PC-3 (cell line): Measurements from ENCODE around the gene HECTD1. TPM values are rescaled to one million over a fixed set of nuclear protein-coding genes. Genes with fewer than 3 reads are reported as not detected.

Experiments
- ATAC-seq: fragments of 200-7000 bp; cut with Tn5 transposase; 2 replicates; pipeline ENCODE4 v1.9.1; 2020; ENCODE audit warnings: mild to moderate bottlenecking, moderate library complexity
- BruUV-seq: library from RNA; stranded (reverse); fragments of 400-500 nt; replicated peaks from 2 replicates; lab custom pipeline; 2021; lab: Mats Ljungman, UMichigan
- CTCF ChIA-PET: fragments of 300-600 bp; sonication (Branson Sonifier 250); formaldehyde crosslinking; loops from one replicate; lab custom pipeline; 2022; ENCODE audit warnings: antibody characterized with exemption; lab: Charles Lee
- POLR2A ChIA-PET: fragments of 300-600 bp; sonication (Branson Sonifier 250); formaldehyde crosslinking; loops from one replicate; lab custom pipeline; 2022; ENCODE audit warnings: antibody characterized with exemption; ENCODE audit not compliant: unreplicated experiment; lab: Charles Lee
- DNase-seq: peaks from one replicate; pipeline ENCODE4 v3.0.0-alpha.2; 2015
- H2AFZ ChIP-seq: fragments of 300-600 bp; sonication (generic); 2 replicates; pipeline ENCODE4 v1.6.0; 2016; ENCODE audit warnings: antibody characterized with exemption, low read length
- H3F3A ChIP-seq: fragments of 300-600 bp; sonication (generic); one replicate; pipeline ENCODE4 v1.6.0; 2017; ENCODE audit warnings: antibody characterized with exemption, low read length, control low read depth, mild to moderate bottlenecking; ENCODE audit not compliant: unreplicated experiment
- H3K27ac ChIP-seq: fragments of 300-600 bp; sonication (generic); 2 replicates; pipeline ENCODE4 v1.5.1; 2016; ENCODE audit warnings: mild to moderate bottlenecking, low read length
- H3K27me3 ChIP-seq: fragments of 300-600 bp; sonication (generic); 2 replicates; pipeline ENCODE4 v1.6.1; 2016; ENCODE audit warnings: low read length, mixed read lengths
- H3K36me3 ChIP-seq: fragments of 300-600 bp; sonication (generic); 2 replicates; pipeline ENCODE4 v1.6.1; 2016; ENCODE audit warnings: low read depth, mixed run types, low read length, mixed read lengths
- H3K4me1 ChIP-seq: fragments of 300-600 bp; sonication (generic); 2 replicates; pipeline ENCODE4 v1.5.1; 2016; ENCODE audit warnings: low read length; ENCODE audit not compliant: insufficient read depth
- H3K4me2 ChIP-seq: fragments of 300-600 bp; sonication (generic); 2 replicates; pipeline ENCODE4 v1.6.0; 2016; ENCODE audit warnings: low read length
- H3K4me3 ChIP-seq: fragments of 300-600 bp; sonication (generic); 2 replicates; pipeline ENCODE4 v1.5.1; 2016; ENCODE audit warnings: mild to moderate bottlenecking, low read length, mixed read lengths
- H3K79me2 ChIP-seq: fragments of 300-600 bp; sonication (generic); 2 replicates; pipeline ENCODE4 v1.6.1; 2017; ENCODE audit warnings: low read length, mixed read lengths
- H3K9ac ChIP-seq: fragments of 300-600 bp; sonication (generic); 2 replicates; pipeline ENCODE4 v1.6.0; 2016; ENCODE audit warnings: mild to moderate bottlenecking, low read length
- H3K9me2 ChIP-seq: fragments of 300-600 bp; sonication (generic); replicated peaks from 2 replicates; pipeline ENCODE4 v1.6.1; 2016; ENCODE audit warnings: mixed run types, low read length, mixed read lengths
- H3K9me3 ChIP-seq: fragments of 300-600 bp; sonication (generic); 2 replicates; pipeline ENCODE4 v1.6.1; 2016; ENCODE audit warnings: low read length, mixed read lengths
- H4K20me1 ChIP-seq: fragments of 300-600 bp; sonication (generic); 2 replicates; pipeline ENCODE4 v1.6.1; 2016; ENCODE audit warnings: low read length, mixed read lengths
- CTCF ChIP-seq: fragments of 300-600 bp; sonication (generic); conservative IDR thresholded peaks from 2 replicates; pipeline ENCODE4 v1.5.1; 2017; ENCODE audit warnings: antibody characterized with exemption, low read depth, mild to moderate bottlenecking, low read length
- EZH2 ChIP-seq: fragments of 300-600 bp; sonication (generic); IDR thresholded peaks from one replicate; pipeline ENCODE4 v1.6.1; 2017; ENCODE audit warnings: antibody characterized with exemption, mild to moderate bottlenecking, low read length; ENCODE audit not compliant: unreplicated experiment
- EZH2phosphoT487 ChIP-seq: fragments of 300-600 bp; sonication (generic); IDR thresholded peaks from 2 replicates; pipeline ENCODE4 v1.6.1; 2018; ENCODE audit warnings: mild to moderate bottlenecking, antibody characterized with exemption, low read length, borderline replicate concordance
- intact Hi-C: fragments of 100-400 bp; cut with micrococcal nuclease; formaldehyde crosslinking; loops from 2 replicates; pipeline ENCODE4 v1.9.0; 2023
- total RNA-seq: library from RNA; depleted of rRNA; stranded (reverse); fragments of >200 nt; gene quantifications from 2 replicates; pipeline ENCODE4 v1.2.3, GENCODE V29; 2014

Gene HECTD1
- total RNA-seq, 1 experiment from 2014 or later, result 152 TPM

- Histone ChIP-seq H3K27me3 (no peaks in the 10 kb centered on the region), H3K9ac (no peak overlapping the region), H3K79me2 (no peaks in the 10 kb centered on the region), H2AFZ (no peak overlapping the region), H3K4me1 (no peaks in the 10 kb centered on the region), H3K9me2 (no peaks in the 10 kb centered on the region), H3K4me3 (no peak overlapping the region), H4K20me1 (no peaks in the 10 kb centered on the region), H3K27ac (no peak overlapping the region), H3K36me3 (peaks cover 56% of the 10 kb centered on the region), H3F3A (no peaks in the 10 kb centered on the region), H3K4me2 (no peak overlapping the region), H3K9me3 (no peaks in the 10 kb centered on the region)
- ChIA-PET CTCF (no interaction called here), POLR2A (interaction anchor here (0.7 kb wide), 1 partner anchor 201 kb away, joined by 7 read pairs; no protein-coding TSS in a partner anchor)
- no peak for DNase-seq
- no TSS peak for BruUV-seq
- TF ChIP-seq EZH2 (no peak), CTCF (no peak), EZH2phosphoT487 (no peak)
- no peak for ATAC-seq
- intact Hi-C loops, result no loop called here
These were observed 84.7 kb downstream of the HECTD1 start for GRCh38 chr14:31122921-31123320.

- intact Hi-C loops, result no loop called here
- Histone ChIP-seq H3K9me2 (no peaks in the 10 kb centered on the region), H3K27me3 (no peaks in the 10 kb centered on the region), H3K4me2 (no peak overlapping the region), H3K4me3 (no peak overlapping the region), H3K79me2 (no peaks in the 10 kb centered on the region), H3K9ac (no peak overlapping the region), H3K9me3 (no peaks in the 10 kb centered on the region), H3K4me1 (no peaks in the 10 kb centered on the region), H2AFZ (no peak overlapping the region), H3K36me3 (peaks cover 56% of the 10 kb centered on the region), H3K27ac (no peak overlapping the region), H4K20me1 (no peaks in the 10 kb centered on the region), H3F3A (no peaks in the 10 kb centered on the region)
- TF ChIP-seq EZH2phosphoT487, result no peak
- no peak for TF ChIP-seq CTCF
- no peak for TF ChIP-seq EZH2
- ChIA-PET CTCF (no interaction called here), POLR2A (interaction anchor here (0.6 kb wide), 1 partner anchor 1438 kb away, joined by 5 read pairs; no protein-coding TSS in a partner anchor)
- BruUV-seq, result no TSS peak
- DNase-seq, result no peak
- no peak for ATAC-seq
These were observed 85.4 kb downstream of the HECTD1 start for GRCh38 chr14:31122098-31122611.

- Histone ChIP-seq H3K9me3 (no peaks in the 10 kb centered on the region), H2AFZ (no peak overlapping the region), H3K27me3 (no peaks in the 10 kb centered on the region), H3K79me2 (no peaks in the 10 kb centered on the region), H3K4me3 (no peak overlapping the region), H3K27ac (no peak overlapping the region), H3K36me3 (peaks cover 64% of the 10 kb centered on the region), H4K20me1 (no peaks in the 10 kb centered on the region), H3F3A (no peaks in the 10 kb centered on the region), H3K9ac (no peak overlapping the region), H3K9me2 (no peaks in the 10 kb centered on the region), H3K4me2 (no peak overlapping the region), H3K4me1 (no peaks in the 10 kb centered on the region)
- DNase-seq (no peak), ATAC-seq (no peak)
- intact Hi-C loops, result no loop called here
- POLR2A ChIA-PET, result no interaction called here
- BruUV-seq, result no TSS peak
- CTCF ChIA-PET, result interaction anchor here (0.7 kb wide), 1 partner anchor 131 kb away, joined by 8 read pairs; no protein-coding TSS in a partner anchor
- TF ChIP-seq EZH2 (no peak), EZH2phosphoT487 (no peak), CTCF (no peak)
These were observed 88.7 kb downstream of the HECTD1 start for GRCh38 chr14:31118892-31119291.
